Measurements from ENCODE around the gene MFNG.
"Not testable (repeated sequence)": the region's sequence is repeated elsewhere in the genome, so short reads cannot be mapped to it uniquely, and the experiment has no call there.

Gene MFNG, protein sequence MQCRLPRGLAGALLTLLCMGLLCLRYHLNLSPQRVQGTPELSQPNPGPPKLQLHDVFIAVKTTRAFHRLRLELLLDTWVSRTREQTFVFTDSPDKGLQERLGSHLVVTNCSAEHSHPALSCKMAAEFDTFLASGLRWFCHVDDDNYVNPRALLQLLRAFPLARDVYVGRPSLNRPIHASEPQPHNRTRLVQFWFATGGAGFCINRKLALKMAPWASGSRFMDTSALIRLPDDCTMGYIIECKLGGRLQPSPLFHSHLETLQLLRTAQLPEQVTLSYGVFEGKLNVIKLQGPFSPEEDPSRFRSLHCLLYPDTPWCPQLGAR

DNA sequence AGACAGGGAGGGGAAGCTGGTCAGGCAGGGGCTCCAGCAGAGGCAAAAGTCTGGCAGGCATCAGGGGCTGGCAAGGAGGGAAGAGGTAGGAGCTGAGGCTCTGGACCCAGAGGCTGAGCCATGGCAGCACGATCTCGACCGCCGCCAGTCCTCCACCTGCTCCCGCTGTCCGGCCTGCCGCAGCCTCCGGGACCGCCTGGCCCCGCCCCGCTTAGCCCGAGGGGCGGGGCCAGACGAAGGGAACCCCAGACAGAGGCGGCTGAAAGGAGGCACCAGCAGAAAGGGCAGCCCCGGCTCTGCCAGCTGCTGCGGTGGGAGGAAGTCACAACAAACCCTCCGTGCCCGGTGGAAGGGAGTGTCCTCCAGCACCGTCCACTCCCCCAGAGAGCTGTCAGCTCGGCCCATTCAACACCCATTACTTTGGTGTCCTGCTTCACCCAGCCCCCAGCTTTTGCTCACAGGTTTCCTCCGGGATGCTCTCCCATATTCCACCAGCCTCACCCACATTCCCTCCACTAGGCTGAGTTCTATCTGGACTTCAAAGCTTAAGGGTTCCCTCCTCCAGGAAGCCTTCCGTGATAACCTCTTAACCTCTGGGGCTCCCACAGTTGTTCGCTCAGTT is at the start of gene MFNG:
Gene MFNG, minus strand, starts transcription at position 161 of the 622 bp plus-strand sequence. CDS start 207 bp downstream, outside the sequence.
- H3K27ac Mint-ChIP-seq = peak within 1 kb of the TSS; percentile 98 to 99
- ATAC-seq (peak; percentile 70), DNase-seq (peak; percentile 67 to 80)
- H3K9me3 Mint-ChIP-seq = no peaks in the 10 kb centered on the region
- H3K4me1 Mint-ChIP-seq = peaks cover 74% of the 10 kb centered on the region
- H3K4me3 Mint-ChIP-seq = peak within 1 kb of the TSS; percentile 94 to 96
- H3K27me3 Mint-ChIP-seq = no peaks in the 10 kb centered on the region

DNA sequence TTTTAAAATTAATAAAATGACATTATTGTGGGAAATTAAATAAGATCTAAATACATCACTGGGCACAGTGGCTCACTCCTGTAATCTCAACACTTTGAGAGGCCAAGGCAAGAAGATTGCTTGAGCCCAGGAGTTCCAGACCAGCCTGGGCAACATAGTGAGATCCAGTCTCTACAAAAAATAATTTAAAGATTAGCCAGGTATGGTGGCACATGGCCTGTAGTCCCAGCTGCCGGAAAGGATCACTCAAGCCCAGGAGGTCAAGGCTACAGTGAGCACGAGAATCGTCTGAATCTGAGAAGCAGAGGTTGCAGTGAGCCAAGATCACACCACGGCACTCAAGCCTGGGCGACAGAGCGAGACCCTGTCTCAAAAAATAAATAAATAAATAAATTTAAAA is 49.0 kb upstream of the MFNG start:
- DNase-seq (no peak), ATAC-seq (no peak)
- H3K27me3 Mint-ChIP-seq = peaks cover 40% of the 10 kb centered on the region
- H3K27ac Mint-ChIP-seq = no peak overlapping the region
- peaks cover 31% of the 10 kb centered on the region for H3K4me1 Mint-ChIP-seq
- H3K9me3 Mint-ChIP-seq = no peaks in the 10 kb centered on the region
- no peak overlapping the region for H3K4me3 Mint-ChIP-seq

DNA sequence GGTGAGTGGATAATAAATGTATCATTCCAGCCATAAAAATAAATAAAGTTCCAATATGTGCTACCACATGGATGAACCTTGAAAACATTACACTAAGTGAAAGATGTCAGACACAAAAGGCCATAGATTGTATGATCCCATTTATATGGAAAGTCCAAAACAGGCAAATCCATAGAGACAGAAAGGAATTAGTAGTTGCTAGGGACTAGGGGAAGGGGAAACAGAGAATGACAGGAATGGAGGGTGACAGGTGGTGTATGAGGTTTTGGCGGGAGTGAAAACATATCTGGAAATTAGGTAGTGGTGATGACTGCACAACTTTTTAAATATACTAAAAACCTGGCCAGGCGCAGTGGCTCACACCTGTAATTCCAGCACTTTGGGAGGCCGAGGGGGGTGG is 48.3 kb upstream of the MFNG start:
- H3K9me3 Mint-ChIP-seq = no peaks in the 10 kb centered on the region
- H3K4me3 Mint-ChIP-seq = no peak overlapping the region
- peaks cover 33% of the 10 kb centered on the region for H3K27me3 Mint-ChIP-seq
- ATAC-seq = no peak
- DNase-seq = no peak
- no peak overlapping the region for H3K27ac Mint-ChIP-seq
- H3K4me1 Mint-ChIP-seq = peaks cover 38% of the 10 kb centered on the region

GRCh38 chr22:37533995-37534394 is 47.8 kb upstream of the MFNG start:
- DNase-seq = no peak
- Mint-ChIP-seq H3K4me3 (no peak overlapping the region), H3K27ac (peak overlapping the region in 1 of 2 donors; percentile 28)

DNA sequence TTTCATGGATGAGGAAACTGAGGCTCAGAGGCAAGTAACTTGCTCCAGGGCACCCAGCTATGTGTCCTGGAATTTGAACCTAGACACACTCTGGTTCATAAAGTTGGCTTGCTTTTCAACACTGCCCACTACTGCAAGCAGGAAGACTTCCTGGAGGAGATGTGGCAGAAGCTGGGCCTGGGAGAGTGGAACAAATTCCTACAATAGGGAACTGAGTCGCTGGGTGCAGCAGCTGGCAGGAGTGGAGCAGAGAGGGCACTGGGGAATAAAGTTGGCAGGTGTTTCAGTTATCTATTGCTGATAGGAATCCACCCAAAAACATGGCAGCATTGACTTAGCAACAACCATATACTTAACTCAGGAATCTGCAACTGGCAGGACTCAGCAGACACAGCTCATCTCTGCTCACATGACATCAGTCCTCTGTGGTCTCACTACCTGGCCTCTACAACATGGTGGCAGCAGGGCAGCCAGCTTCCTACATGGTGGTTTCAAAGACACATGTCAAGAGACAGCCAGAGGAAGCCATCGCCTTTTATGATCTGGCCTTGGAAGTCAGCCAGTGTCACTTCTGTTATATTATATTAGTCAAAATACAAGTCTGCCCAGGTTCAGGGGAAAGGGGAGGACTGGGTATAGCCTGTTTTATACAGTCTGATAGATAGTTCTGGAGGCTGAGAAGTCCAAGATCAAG is 43.6 kb upstream of the MFNG start:
- Mint-ChIP-seq H3K4me1 (peaks cover 31% of the 10 kb centered on the region), H3K4me3 (no peak overlapping the region), H3K27ac (no peak overlapping the region), H3K9me3 (no peaks in the 10 kb centered on the region), H3K27me3 (peaks cover 24% of the 10 kb centered on the region)
- ATAC-seq = peak; percentile 74
- peak in 1 of 2 donors; percentile 22 for DNase-seq

More at GRCh38 chr22:37533995-37534394, 47.8 kb upstream of the MFNG start:
- ATAC-seq = peak; percentile 47
- H3K27me3 Mint-ChIP-seq = peaks cover 29% of the 10 kb centered on the region
- H3K9me3 Mint-ChIP-seq = no peaks in the 10 kb centered on the region
- peaks cover 35% of the 10 kb centered on the region for H3K4me1 Mint-ChIP-seq

- H3K27ac Mint-ChIP-seq, ATAC-seq, H3K9me3 Mint-ChIP-seq, H3K4me3 Mint-ChIP-seq, DNase-seq: not testable (repeated sequence)
- Mint-ChIP-seq H3K27me3 (peaks cover 24% of the 10 kb centered on the region), H3K4me1 (peaks cover 15% of the 10 kb centered on the region)
Measured at GRCh38 chr22:37527952-37528351, 41.8 kb upstream of the MFNG start.

DNA sequence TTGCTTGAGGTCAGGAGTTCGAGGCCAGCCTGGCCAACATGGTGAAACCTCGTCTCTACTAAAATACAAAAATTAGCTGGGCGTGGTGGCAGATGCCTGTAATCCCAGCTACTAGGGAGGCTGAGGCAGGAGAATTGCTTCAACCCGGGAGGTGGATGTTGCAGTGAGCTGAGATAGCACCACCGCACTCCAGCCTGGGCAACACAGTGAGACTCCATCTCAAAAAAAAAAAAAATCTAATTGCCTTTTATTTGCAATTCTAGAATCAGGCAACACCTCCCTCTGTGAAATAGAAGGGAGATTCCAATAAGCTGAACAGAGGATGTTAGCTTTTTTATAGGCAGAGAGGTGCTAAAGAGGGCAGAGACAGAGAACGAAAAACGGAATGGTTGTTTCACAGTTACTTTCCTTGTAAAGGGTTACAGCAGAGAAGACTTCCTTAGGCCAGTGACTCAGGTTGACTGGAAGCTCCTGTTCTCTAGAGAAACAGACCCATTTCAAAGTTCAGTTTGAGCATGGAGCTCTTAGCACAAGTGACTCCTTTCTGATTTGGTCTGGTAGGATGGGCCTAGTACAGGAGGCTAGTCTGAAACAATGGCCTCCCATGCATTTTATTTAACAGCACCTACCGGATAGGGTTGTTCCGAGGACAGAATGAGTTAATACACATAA is 41.0 kb upstream of the MFNG start:
- not testable (repeated sequence) for DNase-seq, H3K9me3 Mint-ChIP-seq, H3K4me3 Mint-ChIP-seq, H3K27ac Mint-ChIP-seq, ATAC-seq
- Mint-ChIP-seq H3K4me1 (peaks cover 15% of the 10 kb centered on the region), H3K27me3 (peaks cover 26% of the 10 kb centered on the region)

DNA sequence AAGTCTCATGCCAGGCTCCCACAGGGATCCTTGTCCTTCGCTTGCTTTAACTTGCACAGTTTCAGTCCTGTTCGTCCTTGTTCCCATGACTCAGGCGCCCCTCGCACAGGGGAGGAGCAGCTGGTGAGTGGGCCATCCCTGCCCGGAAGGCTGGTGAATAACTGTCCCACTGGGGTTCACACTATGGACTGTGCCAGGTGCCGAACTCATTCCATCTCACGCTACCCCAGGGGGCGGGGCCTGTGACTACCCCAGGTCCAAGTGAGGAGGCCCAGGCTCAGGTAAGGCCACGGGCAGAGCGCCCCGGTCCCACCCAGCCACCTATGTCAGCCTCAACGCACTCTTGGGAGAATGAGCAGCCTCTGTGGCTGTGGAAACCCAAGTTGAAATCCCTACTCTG is 40.2 kb upstream of the MFNG start:
- Mint-ChIP-seq H3K9me3 (no peaks in the 10 kb centered on the region), H3K27ac (peak overlapping the region in 1 of 2 donors; percentile 24), H3K4me3 (no peak overlapping the region), H3K4me1 (peaks cover 15% of the 10 kb centered on the region), H3K27me3 (peaks cover 30% of the 10 kb centered on the region)
- DNase-seq (no peak), ATAC-seq (no peak)

DNA sequence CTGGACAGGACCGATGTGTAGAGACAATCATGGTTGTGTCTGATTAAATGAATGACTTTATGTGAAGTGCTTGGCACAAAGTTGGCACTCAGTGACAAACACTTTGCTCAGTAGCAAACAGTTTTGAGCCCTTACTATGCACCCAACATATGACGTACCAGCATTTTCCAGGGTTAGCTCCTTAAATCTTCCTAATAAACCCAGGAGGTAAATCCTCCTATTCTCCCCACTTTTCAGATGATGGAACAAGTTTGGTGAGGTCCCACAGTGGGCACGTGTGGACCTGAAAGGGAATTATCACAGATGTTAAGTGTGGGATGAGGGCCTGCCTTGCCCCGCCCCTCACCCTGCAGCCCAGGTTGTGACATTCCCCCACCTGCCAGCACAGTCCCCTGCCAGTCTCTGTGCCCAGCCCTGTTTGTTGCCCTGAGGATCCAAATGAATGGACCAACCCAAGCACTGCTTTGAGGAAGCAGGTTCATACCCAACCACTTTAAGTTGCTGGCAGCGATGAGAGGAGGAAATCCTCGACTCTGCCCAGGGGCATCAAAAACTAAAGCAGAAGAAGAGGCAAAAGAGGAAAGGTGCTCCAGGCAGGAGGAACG is 39.7 kb upstream of the MFNG start:
- peaks cover 30% of the 10 kb centered on the region for H3K27me3 Mint-ChIP-seq
- no peak for ATAC-seq
- no peaks in the 10 kb centered on the region for H3K9me3 Mint-ChIP-seq
- no peak for DNase-seq
- H3K4me1 Mint-ChIP-seq = peaks cover 15% of the 10 kb centered on the region
- no peak overlapping the region for H3K27ac Mint-ChIP-seq
- H3K4me3 Mint-ChIP-seq = no peak overlapping the region

- Mint-ChIP-seq H3K9me3 (no peaks in the 10 kb centered on the region), H3K4me3 (no peak overlapping the region), H3K27me3 (peaks cover 35% of the 10 kb centered on the region), H3K27ac (no peak overlapping the region), H3K4me1 (peaks cover 14% of the 10 kb centered on the region)
- ATAC-seq (no peak), DNase-seq (no peak)
Measured at GRCh38 chr22:37525073-37525745, 39.0 kb upstream of the MFNG start.

DNA sequence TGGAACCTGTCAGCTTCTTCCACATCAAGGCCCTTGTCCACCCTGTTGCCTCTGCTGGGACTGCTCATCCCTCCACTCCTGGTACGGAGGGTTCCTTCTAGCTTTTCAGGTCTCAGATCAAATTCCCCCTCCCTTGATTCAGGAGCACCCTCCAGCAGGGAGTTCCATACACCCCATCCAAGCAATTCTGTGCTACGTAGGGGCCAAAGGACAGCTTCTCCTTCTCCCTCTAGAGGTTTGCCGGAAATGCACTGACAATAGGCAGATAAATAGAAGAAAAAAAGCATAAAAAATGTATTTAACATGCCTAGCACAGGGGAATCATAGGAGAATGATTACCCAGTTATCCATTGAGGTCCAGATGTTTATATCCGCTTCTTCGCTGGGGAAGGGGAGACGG is 36.3 kb upstream of the MFNG start:
- no peak for DNase-seq
- Mint-ChIP-seq H3K9me3 (no peaks in the 10 kb centered on the region), H3K4me3 (no peak overlapping the region), H3K27ac (no peak overlapping the region), H3K4me1 (peaks cover 13% of the 10 kb centered on the region), H3K27me3 (peaks cover 47% of the 10 kb centered on the region)
- no peak for ATAC-seq

DNA sequence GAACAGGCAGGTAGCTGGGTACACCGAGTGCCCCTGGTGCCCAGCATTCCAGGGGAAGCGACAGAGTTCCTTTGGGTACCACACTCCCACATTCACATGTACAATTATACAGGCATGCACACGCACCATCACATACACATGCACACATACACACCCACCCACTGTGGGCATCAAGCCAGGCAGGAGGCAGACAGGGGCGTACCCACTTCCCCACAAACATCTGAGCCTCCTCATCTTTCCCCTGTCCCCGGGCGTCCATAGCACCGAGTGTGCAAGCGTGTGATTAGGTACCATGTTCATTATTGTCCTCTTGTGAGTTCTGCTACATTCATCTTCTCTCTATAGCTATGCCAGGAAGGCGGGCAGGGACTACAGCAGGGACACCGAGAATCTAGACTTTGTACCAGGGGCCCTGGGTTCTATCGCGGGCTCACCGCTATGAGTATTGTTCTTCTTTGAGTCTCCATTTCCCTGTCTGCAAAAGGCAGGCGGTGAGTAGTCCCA is 35.1 kb upstream of the MFNG start:
- Mint-ChIP-seq H3K27me3 (peaks cover 47% of the 10 kb centered on the region), H3K27ac (no peak overlapping the region), H3K4me3 (no peak overlapping the region), H3K4me1 (peaks cover 13% of the 10 kb centered on the region), H3K9me3 (no peaks in the 10 kb centered on the region)
- DNase-seq (no peak), ATAC-seq (no peak)

DNA sequence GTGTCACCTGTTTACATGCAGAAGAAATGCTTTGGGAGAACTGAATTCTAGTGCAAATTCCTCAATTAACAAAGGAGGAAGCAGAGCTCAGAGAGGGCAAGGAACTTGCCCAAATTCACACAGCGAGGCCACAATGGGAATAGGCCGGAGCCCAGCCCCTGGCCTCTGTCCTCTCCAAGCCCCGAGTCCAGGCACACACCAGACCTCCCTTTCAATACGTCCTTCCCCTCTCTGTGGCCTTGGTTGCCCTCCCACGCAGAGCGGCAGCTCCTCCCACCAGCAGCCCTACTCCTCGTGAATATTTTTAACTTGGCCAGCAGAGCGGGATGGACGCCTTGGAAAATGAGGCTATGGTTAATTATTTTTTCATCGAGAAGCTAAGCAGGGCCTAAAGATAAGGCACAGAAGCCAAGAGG is 34.6 kb upstream of the MFNG start:
- DNase-seq (no peak), ATAC-seq (no peak)
- Mint-ChIP-seq H3K27me3 (peaks cover 47% of the 10 kb centered on the region), H3K9me3 (no peaks in the 10 kb centered on the region), H3K27ac (no peak overlapping the region), H3K4me3 (no peak overlapping the region), H3K4me1 (peaks cover 10% of the 10 kb centered on the region)

DNA sequence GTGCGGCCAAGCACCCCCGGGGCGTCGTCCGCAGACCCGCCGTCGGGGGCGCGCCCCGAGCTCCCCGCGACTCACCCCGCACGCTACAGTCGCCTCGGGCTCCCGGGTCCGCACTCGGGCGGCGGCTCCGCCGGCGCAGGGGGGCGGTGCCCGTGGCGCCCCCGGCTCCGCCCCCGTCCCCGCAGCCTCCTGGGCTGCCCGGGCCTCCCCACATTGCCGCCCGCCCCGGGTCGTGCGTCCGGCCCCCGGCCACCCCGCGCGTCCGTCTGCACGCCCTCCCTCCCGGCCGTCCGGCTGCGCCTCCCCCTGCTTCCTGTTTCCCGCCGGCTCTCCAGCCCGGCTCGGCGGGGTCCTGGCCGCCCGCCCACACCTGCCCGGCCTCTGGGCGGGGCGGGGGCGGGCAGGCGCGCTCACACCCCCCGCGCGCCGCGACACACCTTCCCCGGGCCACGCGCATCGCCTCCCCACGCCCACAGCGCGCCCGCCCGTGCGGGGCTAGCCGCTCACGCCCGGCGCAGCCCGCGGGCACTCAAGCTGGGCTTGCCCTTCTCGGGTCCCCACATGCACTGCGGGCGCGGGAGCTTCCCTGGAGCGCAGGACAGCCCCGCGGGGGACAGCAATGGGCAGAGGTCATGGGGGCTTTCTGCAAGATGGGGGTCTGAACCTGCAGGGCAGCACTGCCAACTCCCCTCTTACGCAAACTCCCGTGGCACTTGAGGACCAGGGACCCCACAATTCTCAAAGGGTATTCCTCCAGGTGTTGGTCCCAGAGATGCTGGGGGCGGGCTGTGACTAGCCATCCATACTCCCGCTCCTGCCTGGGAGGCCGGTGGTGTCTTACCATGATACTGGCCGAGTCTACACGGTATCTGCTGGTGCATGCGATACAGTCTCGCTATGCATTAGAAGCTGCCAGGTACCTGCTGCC is 33.3 kb upstream of the MFNG start, which contains the start of gene CARD10:
Gene CARD10, minus strand, starts transcription at position 148 of the 928 bp plus-strand sequence. CDS start 215 bp downstream, outside the sequence.
- Mint-ChIP-seq H3K4me1 (peaks cover 8% of the 10 kb centered on the region), H3K4me3 (peak within 1 kb of the TSS; percentile 78 to 80), H3K9me3 (no peaks in the 10 kb centered on the region), H3K27ac (peak within 1 kb of the TSS in 1 of 2 donors; percentile 91), H3K27me3 (peaks cover 47% of the 10 kb centered on the region)
- peak; percentile 74 for ATAC-seq
- peak in 1 of 2 donors; percentile 13 for DNase-seq
